ENCODE data around the gene VSTM2A. TPM values are rescaled to one million over a fixed set of nuclear protein-coding genes. Genes with fewer than 3 reads are reported as not detected.

VSTM2A gene
- total RNA-seq, 1 experiment from 2014 or later = not detected

- no peak for DNase-seq (ENCODE audit: low spot score)
Observed at GRCh38 chr7:54615537-54615936, 73.4 kb downstream of the VSTM2A start.

Other genes starting within 250 kb of the VSTM2A start
- 1,744 and 2,526 TPM in 2 replicates for gene SEC61G, start 216.8 kb downstream of the VSTM2A start, total RNA-seq (2014; rRNA removed; shearing (Covaris generic))